Amniotic stem cell (primary cell): ENCODE results near the gene DPYD.

Experiments
- DNase-seq: peaks from one replicate; lab custom pipeline; 2025; lab: John Stamatoyannopoulos, UW

Gene DPYD

DNA sequence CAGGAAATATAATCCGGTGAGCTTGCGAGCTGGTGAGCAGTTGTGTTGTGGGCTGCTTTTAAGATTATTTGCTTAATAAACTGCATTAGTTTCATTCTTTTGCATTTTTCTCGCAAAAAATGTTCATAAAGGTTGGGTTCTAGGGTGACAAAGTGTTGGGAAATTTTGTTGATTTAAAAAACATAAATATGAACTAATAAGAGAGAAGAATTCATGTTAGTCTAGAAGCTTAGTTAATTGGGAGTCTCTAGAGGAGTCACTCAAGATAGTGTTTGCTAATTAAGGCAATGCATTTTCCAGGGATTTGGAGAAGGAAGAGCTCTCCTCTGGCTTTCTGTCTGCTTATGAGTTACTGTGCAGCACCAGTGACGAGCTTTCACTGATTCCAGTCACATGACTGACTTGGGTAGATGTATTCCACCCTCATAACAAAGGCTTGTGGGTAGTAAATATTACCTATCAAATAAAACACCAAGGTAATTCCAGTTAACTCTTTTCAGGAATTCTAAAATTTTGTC, 782.3 kb downstream of the DPYD start:
- no peak for DNase-seq

DNA sequence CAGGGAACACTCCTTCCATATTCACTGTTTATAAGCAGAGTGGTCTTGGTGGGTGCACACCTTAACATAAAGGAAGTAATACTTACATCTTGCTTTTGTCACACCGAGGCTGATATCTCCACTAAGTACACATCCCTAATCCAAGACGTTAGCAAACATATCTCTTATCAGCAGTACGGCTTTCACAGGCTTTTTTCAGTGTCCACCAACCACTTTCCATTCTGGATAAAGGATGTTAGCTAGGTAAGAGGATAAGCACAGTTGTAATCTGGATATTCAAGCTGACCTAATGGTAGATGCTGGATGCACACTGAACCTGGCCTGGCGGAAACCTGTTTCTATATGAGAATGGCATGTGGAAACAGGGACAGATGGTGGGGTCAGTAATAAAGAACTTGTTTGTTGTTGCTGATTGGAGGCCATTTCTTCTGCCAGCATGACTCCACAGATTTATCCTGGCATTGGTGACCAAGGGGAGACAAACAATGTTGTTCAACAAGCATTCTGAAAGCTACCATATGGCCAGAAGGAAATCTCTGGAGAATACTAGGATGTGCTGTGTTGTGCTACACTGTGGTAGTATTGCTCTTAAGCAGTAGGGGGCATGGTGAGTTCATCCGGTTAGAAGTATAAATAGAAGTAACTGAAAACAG, 782.8 kb downstream of the DPYD start:
- peak; percentile 25 for DNase-seq

DNA sequence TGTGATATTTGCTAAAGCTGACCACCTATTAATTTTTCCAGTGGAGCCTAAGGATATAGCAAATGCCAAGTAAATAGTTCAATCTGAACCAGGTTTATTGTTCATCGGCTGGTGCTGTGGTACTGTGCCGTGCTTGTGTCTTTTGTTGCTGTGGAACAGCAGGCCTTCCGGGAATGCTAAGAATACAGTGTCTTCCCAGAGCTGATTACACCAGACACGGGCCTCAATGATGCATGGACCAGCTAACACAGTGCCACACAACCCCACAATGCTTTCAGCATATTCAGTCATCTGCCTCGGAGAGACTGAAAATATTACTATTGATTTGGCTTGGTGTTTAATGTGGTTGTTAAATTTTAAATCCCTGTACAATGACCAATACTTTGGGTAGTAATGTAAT, 783.8 kb downstream of the DPYD start:
- DNase-seq, result no peak

DNA sequence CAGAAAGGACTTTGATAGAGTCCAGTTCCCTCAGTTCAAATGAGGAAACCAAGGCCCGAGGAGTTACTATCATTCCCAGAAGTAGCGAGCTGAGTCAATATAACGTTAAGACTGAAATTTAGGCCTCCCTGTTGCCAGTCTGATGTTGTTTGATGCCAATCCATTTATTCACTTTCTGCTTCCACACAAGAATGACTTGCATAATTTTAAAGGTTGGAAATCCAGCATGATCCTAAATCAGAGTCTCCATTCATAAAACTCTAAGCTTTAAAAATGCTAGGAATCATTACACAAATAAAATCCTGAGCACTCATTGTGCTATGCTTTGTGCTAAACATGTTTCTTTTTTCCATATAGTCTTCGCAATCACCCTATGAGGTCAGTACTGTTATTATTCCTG, 784.9 kb downstream of the DPYD start:
- no peak for DNase-seq

- no peak for DNase-seq
These were observed 792.4 kb downstream of the DPYD start for GRCh38 chr1:97128426-97128825.

- no peak for DNase-seq
These were observed 797.0 kb downstream of the DPYD start for GRCh38 chr1:97123717-97124431.

- no peak for DNase-seq
These were observed 800.0 kb downstream of the DPYD start for GRCh38 chr1:97120806-97121205.

GRCh38 chr1:97119260-97120158, 801.3 kb downstream of the DPYD start:
- DNase-seq, result no peak

DNA sequence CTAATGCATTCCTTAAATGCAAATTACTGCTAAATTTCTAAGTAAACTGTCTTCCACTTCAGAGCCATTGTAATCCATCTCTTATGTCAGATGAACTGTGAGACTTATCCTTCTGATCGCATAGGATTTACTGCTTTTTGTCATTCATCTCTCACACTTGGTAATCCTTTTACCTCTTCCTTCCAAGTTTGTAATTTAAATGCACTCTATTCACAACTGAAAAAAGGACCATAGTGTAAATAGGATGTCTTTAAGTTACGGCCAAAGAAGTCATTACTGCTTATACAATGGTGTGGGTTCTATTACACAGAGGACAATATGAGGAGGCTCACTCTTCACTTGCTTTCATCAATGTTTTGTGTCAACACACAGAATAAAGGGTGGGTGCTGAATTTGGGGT, 806.0 kb downstream of the DPYD start:
- DNase-seq, result no peak

DNA sequence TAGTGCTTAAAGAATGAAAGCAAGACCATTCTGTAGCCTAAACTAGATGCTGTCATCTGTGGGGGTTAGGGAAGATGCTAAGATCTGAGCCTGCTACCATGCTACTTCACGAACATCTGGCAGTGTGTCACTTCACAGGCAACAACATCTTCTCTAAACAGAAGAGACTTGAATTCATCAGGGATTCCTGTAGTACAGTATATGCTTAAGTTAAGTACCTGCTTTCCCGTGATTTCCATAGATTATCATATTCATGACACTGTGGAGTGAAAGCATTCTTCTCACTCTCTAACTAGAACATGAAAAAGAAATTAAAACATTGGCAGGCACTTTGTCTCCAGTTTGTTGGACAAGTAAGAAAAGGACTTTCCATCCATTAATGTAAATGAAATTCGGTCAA, 808.4 kb downstream of the DPYD start:
- no peak for DNase-seq

DNA sequence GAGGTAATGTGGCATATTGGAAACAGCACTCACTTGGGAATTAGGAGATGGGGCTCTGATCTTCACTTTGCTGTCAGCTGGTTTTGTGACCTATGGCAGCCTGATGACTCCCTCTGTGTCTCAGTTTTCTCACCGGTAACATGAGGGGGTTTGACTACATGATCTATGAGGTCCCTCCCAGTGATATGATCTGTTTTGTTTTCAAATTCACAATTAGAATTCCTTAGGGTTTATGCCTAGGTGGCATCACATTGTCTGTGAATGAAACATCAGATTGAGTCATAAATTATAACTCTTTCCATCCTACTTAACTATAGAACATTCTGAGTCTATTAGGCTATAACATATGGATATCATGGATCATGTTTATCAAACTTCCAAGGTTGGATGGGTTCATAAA, 812.7 kb downstream of the DPYD start:
- no peak for DNase-seq

GRCh38 chr1:97105531-97105930, 815.3 kb downstream of the DPYD start:
- no peak for DNase-seq

GRCh38 chr1:97101509-97101908, 819.3 kb downstream of the DPYD start:
- DNase-seq, result no peak

- no peak for DNase-seq
These were observed 823.4 kb downstream of the DPYD start for GRCh38 chr1:97097404-97097925.

- no peak for DNase-seq
These were observed 825.1 kb downstream of the DPYD start for GRCh38 chr1:97095764-97096163.

GRCh38 chr1:97094247-97094972, 826.4 kb downstream of the DPYD start:
- DNase-seq, result peak; percentile 67

DNA sequence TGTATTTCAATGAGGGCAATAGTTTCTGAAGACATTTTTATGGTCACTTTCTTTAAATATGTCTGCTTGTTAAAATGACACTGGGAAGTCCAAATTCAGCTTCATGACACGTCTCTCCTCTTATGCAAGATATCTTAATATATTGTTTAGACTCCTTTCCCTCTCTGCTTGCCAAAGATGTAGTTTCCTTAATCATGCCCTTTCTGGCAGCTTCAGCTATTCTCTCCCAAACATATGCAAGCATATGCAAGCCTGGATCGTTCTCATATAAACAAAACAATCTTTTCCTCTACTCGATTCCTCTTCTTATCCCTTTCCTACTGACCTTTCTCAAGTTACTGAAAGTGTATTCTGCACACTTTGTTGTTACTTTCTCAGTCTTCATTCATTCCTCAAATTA, 827.1 kb downstream of the DPYD start:
- no peak for DNase-seq

- no peak for DNase-seq
These were observed 828.0 kb downstream of the DPYD start for GRCh38 chr1:97092824-97093223.

DNA sequence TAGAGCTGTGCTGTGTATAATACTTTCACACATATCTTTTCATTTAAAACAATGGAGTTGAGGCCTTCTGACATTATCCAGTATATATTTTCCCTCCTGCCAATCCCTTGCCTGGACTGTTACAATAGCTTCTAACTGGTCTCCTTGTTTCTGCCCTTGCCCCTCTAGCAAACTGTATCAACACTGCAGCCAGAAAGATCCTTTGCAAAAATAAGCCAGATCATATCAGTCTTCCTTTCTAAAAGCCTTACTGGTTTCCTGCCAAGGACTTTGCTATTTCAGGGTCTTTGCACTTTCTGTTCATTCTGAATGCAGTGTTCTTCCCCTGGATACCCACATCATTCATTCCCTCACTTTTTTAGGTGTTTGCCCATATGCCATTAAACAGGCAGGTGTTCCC, 829.2 kb downstream of the DPYD start:
- DNase-seq, result no peak

- no peak for DNase-seq
These were observed 829.6 kb downstream of the DPYD start for GRCh38 chr1:97091263-97091662.

DNA sequence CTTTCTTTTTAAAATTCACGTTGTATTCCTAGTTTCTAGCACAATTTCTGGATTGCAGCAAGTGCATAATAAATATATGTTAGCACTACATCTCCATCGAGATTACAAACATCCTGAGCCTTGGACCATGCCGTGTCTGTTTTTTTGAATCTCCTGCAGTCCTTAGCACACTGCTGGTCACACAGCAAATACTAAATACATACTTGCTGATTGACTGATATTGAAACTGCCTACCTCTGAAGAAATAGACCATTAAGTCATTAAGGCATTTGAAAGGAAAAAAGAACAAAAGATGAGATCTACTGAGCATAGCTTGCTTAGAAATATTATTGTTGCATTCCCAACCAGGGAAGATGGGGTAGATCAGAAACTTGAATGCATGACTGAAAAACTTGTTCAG, 830.1 kb downstream of the DPYD start:
- no peak for DNase-seq

DNA sequence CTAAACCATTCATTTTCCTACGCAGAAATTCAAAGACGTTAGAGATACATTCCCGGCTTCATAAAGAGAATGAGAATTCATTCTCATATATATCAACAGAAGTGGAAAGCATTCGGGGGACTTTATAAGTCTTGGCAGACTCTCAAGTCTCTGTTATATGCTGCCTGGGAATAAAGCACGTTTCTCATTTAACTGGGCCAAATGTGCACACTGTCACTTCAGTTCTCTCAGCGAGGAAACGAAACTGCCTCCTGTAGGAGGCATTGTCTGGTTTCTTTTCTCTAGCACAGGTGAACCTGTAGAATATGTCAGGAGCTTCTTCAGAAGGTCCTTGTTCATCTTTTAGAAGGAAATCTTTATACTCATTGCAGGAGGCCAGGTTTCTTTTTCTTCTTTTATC, 831.7 kb downstream of the DPYD start:
- DNase-seq, result no peak
